Vagina (tissue), 2 donors: ENCODE results near the gene NOG. TPM values are rescaled to one million over a fixed set of nuclear protein-coding genes. Genes with fewer than 3 reads are reported as not detected.

Experiments
- DNase-seq, 2 donors: peaks; one replicate each; pipeline ENCODE4 v3.0.0-alpha.2; 2017; ENCODE audit errors: extremely low spot score in 2 of 2
- H3K27ac ChIP-seq: fragments of 200-600 bp; sonication (generic); one replicate; pipeline ENCODE4 v1.5.1; 2019
- H3K27me3 ChIP-seq: fragments of 200-600 bp; sonication (generic); one replicate; pipeline ENCODE4 v1.5.1; 2019
- H3K36me3 ChIP-seq, 2 donors: fragments of 200-600 bp; sonication (generic); one replicate each; pipeline ENCODE4 v1.5.1; 2017 to 2019
- H3K4me1 ChIP-seq: fragments of 200-600 bp; sonication (generic); one replicate; pipeline ENCODE4 v1.5.1; 2019
- H3K4me3 ChIP-seq, 2 donors: fragments of 200-600 bp; sonication (generic); 1 replicate in 1 of 2; 2 replicates in 1 of 2; pipeline ENCODE4 v1.5.1; 2016 to 2019
- H3K9me3 ChIP-seq: fragments of 200-600 bp; sonication (generic); one replicate; pipeline ENCODE4 v1.5.1; 2019
- CTCF ChIP-seq, 3 experiments: fragments of 450-650 bp in 2 of 3; fragments of 200-600 bp in 1 of 3; sonication (generic) in 1 of 3; IDR thresholded peaks; one replicate each; pipeline ENCODE4 v1.5.1; 2017 to 2019; ENCODE audit warnings: antibody characterized with exemption in 3 of 3, mild to moderate bottlenecking in 2 of 3, moderate library complexity in 2 of 3
- POLR2A ChIP-seq, 2 donors: fragments of 450-650 bp; IDR thresholded peaks; one replicate each; pipeline ENCODE4 v1.6.1; 2017; ENCODE audit warnings: antibody characterized with exemption in 2 of 2, mild to moderate bottlenecking in 2 of 2, moderate library complexity in 2 of 2
- POLR2AphosphoS5 ChIP-seq, 2 donors: sonication (generic); formaldehyde crosslinking; IDR thresholded peaks; one replicate each; pipeline ENCODE4 v1.9.0; 2017; ENCODE audit warnings: antibody characterized with exemption in 2 of 2, mild to moderate bottlenecking in 2 of 2, low read depth in 1 of 2; ENCODE audit not compliant: insufficient read depth in 1 of 2
- intact Hi-C: fragments of 100-400 bp; cut with DNase I; formaldehyde crosslinking; loops from one replicate; pipeline ENCODE4 v1.15.1; 2023
- total RNA-seq: library from RNA; depleted of rRNA; stranded (reverse); fragments of >200 nt; gene quantifications from one replicate; pipeline ENCODE4 v1.2.3, GENCODE V29; 2016

The NOG gene
- total RNA-seq, 1 donor from 2014 or later, result 7.4 TPM

- Histone ChIP-seq H3K4me1 (peaks cover 4% of the 10 kb centered on the region), H3K27me3 (no peaks in the 10 kb centered on the region), H3K27ac (no peak overlapping the region), H3K4me3 (no peak overlapping the region), H3K36me3 (no peaks in the 10 kb centered on the region), H3K9me3 (no peaks in the 10 kb centered on the region)
- TF ChIP-seq POLR2AphosphoS5 (IDR thresholded peaks at IDR 0.05; ENCODE audit: insufficient read depth in 1 of 2, low read depth in 1 of 2) (no peak), POLR2A (IDR thresholded peaks at IDR 0.05) (no peak), CTCF (IDR thresholded peaks at IDR 0.05) (no peak)
- DNase-seq, result no peak
- intact Hi-C loops, result no loop called here
Measured at GRCh38 chr17:56637254-56637653, 43.8 kb downstream of the NOG start.

- H3K4me3 ChIP-seq, result no peak overlapping the region
- no peaks in the 10 kb centered on the region for H3K9me3 ChIP-seq
- no peak for DNase-seq
- H3K4me1 ChIP-seq, result peaks cover 4% of the 10 kb centered on the region
- intact Hi-C loops, result no loop called here
- no peak for TF ChIP-seq CTCF (IDR thresholded peaks at IDR 0.05)
- TF ChIP-seq POLR2A (IDR thresholded peaks at IDR 0.05), result no peak
- TF ChIP-seq POLR2AphosphoS5 (IDR thresholded peaks at IDR 0.05; ENCODE audit: insufficient read depth in 1 of 2, low read depth in 1 of 2), result no peak
- H3K36me3 ChIP-seq, result no peaks in the 10 kb centered on the region
- no peak overlapping the region for H3K27ac ChIP-seq
- no peaks in the 10 kb centered on the region for H3K27me3 ChIP-seq
Measured at GRCh38 chr17:56638591-56639051, 45.1 kb downstream of the NOG start.

GRCh38 chr17:56639517-56639916, 46.0 kb downstream of the NOG start:
- no peak for DNase-seq
- Histone ChIP-seq H3K4me1 (peaks cover 4% of the 10 kb centered on the region), H3K27me3 (no peaks in the 10 kb centered on the region), H3K9me3 (no peaks in the 10 kb centered on the region), H3K36me3 (no peaks in the 10 kb centered on the region), H3K27ac (no peak overlapping the region), H3K4me3 (no peak overlapping the region)
- intact Hi-C loops, result no loop called here
- TF ChIP-seq POLR2AphosphoS5 (IDR thresholded peaks at IDR 0.05; ENCODE audit: insufficient read depth in 1 of 2, low read depth in 1 of 2) (no peak), POLR2A (IDR thresholded peaks at IDR 0.05) (no peak), CTCF (IDR thresholded peaks at IDR 0.05) (no peak)

- intact Hi-C loops, result no loop called here
Measured at GRCh38 chr17:56640116-56640515, 46.6 kb downstream of the NOG start.

More at GRCh38 chr17:56640116-56640515, 46.6 kb downstream of the NOG start:
- Histone ChIP-seq H3K36me3 (no peaks in the 10 kb centered on the region), H3K27me3 (no peaks in the 10 kb centered on the region), H3K4me1 (peaks cover 4% of the 10 kb centered on the region), H3K9me3 (no peaks in the 10 kb centered on the region), H3K27ac (no peak overlapping the region), H3K4me3 (no peak overlapping the region)
- DNase-seq, result no peak
- no peak for TF ChIP-seq CTCF (IDR thresholded peaks at IDR 0.05)
- no peak for TF ChIP-seq POLR2A (IDR thresholded peaks at IDR 0.05)
- no peak for TF ChIP-seq POLR2AphosphoS5 (IDR thresholded peaks at IDR 0.05; ENCODE audit: insufficient read depth in 1 of 2, low read depth in 1 of 2)
